Coronary artery (tissue), 2 donors: ENCODE results near the gene AMOT.

ENCODE experiments used
- DNase-seq: peaks from one replicate; pipeline ENCODE4 v3.0.0-alpha.2; 2017; ENCODE audit warnings: low spot score
- H3K27ac ChIP-seq, 2 donors: fragments of 200-600 bp; sonication (generic); one replicate each; pipeline ENCODE4 v1.5.1; 2016 to 2019
- H3K4me3 ChIP-seq: fragments of 200-600 bp; sonication (generic); 2 replicates; pipeline ENCODE4 v1.5.1; 2016; ENCODE audit warnings: mild to moderate bottlenecking, moderate library complexity
- TF ChIP-seq, protein P1 (sequence below): fragments of 200-600 bp; sonication (generic); IDR thresholded peaks from one replicate; pipeline ENCODE4 v1.5.1; 2019; ENCODE audit warnings: antibody characterized with exemption

Gene AMOT

DNA sequence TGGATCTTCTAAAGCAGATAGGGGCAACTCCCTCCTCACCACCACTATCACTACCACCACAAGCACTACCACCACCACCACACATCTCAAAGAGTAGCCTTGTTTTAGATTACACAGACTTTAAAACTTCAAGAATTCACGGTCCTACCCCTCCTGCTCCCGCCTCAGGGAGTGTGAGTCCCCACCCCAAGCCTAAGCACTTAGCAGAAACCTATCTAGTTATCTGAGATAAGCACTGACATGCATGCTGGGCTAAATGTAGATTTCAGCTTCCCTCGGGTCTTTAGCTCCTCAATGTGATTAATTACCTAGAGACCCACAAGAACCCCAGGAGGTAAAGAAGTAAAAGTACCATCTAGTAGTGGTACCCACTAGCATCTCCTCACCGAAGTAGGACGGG lies 775 bp downstream of the AMOT start:
- no peak for DNase-seq
- Histone ChIP-seq H3K4me3 (peak overlapping the region; percentile 77), H3K27ac (peak overlapping the region in 1 of 2 donors; percentile 81)
- TF ChIP-seq, protein P1, sequence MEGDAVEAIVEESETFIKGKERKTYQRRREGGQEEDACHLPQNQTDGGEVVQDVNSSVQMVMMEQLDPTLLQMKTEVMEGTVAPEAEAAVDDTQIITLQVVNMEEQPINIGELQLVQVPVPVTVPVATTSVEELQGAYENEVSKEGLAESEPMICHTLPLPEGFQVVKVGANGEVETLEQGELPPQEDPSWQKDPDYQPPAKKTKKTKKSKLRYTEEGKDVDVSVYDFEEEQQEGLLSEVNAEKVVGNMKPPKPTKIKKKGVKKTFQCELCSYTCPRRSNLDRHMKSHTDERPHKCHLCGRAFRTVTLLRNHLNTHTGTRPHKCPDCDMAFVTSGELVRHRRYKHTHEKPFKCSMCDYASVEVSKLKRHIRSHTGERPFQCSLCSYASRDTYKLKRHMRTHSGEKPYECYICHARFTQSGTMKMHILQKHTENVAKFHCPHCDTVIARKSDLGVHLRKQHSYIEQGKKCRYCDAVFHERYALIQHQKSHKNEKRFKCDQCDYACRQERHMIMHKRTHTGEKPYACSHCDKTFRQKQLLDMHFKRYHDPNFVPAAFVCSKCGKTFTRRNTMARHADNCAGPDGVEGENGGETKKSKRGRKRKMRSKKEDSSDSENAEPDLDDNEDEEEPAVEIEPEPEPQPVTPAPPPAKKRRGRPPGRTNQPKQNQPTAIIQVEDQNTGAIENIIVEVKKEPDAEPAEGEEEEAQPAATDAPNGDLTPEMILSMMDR = no peak

DNA sequence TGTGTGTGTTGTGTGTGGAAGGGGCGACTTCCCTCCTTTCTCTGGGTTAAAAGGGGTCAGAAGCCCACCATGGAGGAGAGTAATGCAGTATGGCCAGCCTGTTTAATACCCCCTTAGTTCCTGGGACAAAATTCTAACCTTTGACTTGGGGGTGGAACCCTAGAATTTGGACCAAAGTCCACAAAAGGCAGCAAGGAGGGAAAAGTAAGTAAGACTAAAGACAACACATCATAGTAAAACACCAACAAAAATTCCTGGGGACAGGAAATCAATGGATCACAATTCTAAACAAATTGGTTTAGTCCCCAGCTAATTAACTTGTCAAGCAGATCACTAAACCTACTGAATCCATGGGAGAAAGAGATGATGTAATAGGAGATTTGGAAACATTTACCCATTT lies 3.1 kb downstream of the AMOT start:
- Histone ChIP-seq H3K4me3 (no peak overlapping the region), H3K27ac (no peak overlapping the region)
- DNase-seq = no peak
- TF ChIP-seq, protein P1 = no peak

DNA sequence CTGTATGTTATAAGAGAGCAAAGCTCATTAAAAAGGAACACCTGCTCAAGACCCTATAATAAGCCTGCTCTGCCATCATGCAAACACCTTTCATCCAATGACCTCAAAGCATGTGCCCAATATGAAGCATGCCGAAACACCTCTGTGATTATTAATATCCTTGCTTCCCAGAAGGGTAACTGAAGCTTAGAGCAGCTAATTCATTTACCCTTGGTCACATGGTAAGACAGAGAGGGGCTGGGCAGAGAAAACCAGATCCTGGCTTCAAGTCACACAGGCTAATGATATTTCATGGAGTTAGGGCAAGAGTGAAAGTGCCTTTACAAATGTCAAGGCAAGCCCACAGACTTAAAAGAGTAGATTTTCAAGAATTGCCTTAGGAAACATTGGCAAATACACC lies 5.6 kb downstream of the AMOT start:
- Histone ChIP-seq H3K4me3 (no peak overlapping the region), H3K27ac (no peak overlapping the region)
- DNase-seq = no peak
- TF ChIP-seq, protein P1 = no peak

DNA sequence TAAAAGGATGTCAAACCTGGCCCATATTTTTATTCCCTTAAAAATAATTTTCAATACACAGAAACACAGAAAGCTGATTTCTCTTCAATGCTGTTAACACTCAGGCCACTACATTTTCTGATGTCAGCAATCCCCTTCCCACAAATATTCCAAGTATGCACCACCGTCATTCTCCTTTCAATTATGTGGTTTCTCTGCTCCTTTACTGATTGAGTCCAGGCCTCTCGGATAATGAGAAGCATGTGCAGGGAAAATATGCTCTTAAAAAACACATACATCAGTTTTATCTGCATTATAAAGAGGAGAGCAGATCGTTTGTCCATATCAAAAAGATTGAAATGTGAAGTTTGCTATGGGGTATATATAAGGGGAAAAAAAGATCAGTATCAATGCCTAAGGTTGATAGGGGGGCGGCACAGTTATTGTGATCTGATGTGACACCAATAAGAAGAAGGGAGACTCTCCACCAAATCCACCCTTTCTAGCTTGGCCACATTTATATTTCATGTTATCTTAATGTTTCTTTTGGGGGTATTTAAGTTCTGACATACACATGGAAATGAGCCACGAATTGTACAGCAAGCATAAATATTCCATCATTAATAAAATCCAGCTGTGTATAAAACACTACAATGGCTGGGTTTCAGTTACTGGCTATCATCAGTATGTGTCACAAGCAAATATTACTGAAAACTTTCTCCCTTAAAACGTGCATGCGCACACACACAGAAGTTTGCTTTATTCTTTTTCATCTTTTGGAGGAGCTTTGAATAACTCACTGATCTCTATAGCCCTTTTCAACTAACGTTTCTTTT lies 6.4 kb downstream of the AMOT start:
- Histone ChIP-seq H3K27ac (no peak overlapping the region), H3K4me3 (no peak overlapping the region)
- no peak for DNase-seq
- TF ChIP-seq, protein P1 = no peak

DNA sequence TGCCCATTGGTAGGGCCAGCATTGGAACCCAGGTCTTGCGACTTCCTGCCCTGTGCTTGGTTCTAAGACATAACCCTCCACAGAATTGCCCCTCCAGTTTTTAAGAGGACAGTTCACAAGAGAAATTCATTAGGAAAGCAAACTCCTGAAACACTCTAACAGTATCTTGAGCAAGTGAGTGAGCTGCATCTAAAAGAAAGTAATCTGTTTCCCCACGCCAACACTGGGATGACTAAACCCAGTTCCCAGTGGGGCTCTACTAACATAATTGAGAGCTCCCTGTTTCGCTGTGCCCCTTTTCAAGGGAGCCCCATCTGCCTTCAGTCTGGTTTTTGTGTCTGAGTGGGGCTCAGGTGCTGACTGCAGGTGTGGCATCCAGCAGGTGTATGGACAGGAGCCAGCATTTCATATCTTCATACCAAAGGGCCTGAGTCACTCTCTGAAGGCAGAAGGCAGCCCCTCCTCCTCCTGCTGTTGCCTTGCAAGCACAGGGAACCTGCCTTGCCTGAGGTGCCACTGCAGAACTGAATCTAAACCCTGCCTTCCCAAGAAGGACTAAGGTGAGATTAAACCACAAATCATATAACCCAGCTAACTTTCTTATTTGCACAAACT lies 8.0 kb downstream of the AMOT start:
- no peak for DNase-seq
- TF ChIP-seq, protein P1 = no peak
- Histone ChIP-seq H3K27ac (no peak overlapping the region), H3K4me3 (no peak overlapping the region)

DNA sequence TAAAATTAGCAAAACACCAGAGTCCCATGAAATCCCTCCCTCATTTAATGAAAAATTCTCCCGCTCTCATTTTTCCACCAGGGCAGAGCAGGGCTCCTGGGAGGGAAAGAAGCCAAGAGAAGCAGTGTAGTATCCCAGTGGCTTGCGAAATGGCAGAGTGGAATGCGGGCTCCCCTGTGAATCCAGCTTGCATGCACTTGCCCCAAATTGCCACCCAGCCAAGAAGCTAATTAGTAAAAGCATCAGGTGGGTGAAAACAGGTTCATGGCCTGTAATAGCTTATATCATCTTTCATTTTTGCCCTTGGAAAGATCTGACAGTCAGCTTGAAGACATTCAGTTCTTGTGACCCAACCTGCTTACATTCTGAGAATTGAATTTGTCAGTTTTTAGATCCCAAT lies 10.1 kb downstream of the AMOT start:
- TF ChIP-seq, protein P1 = no peak
- H3K27ac ChIP-seq = no peak overlapping the region
- DNase-seq = no peak
- no peak overlapping the region for H3K4me3 ChIP-seq
